Mucosa of rectum (tissue), 2 donors: Measurements from ENCODE around the gene RGS9BP.

Experiments used
- H3K27ac ChIP-seq, 2 donors: one replicate each; pipeline ENCODE4 v1.7.0; 2013; ENCODE audit warnings: inconsistent platforms in 2 of 2, low read depth in 2 of 2, low read length in 2 of 2
- H3K27me3 ChIP-seq, 2 donors: one replicate each; pipeline ENCODE4 v1.7.0; 2013; ENCODE audit warnings: low read length in 2 of 2; ENCODE audit not compliant: control insufficient read depth in 2 of 2, insufficient read depth in 2 of 2
- H3K36me3 ChIP-seq, 2 donors: one replicate each; pipeline ENCODE4 v1.7.0; 2013; ENCODE audit warnings: low read length in 2 of 2; ENCODE audit not compliant: control insufficient read depth in 2 of 2, insufficient read depth in 2 of 2
- H3K4me1 ChIP-seq, 2 donors: one replicate each; pipeline ENCODE4 v1.7.0; 2013; ENCODE audit warnings: low read length in 2 of 2, mild to moderate bottlenecking in 1 of 2; ENCODE audit not compliant: control insufficient read depth in 2 of 2, insufficient read depth in 2 of 2
- H3K4me3 ChIP-seq, 2 donors: one replicate each; pipeline ENCODE4 v1.7.0; 2013; ENCODE audit warnings: low read length in 2 of 2
- H3K9ac ChIP-seq, 2 donors: one replicate each; pipeline ENCODE4 v1.7.0; 2013; ENCODE audit warnings: low read length in 2 of 2, low read depth in 1 of 2, mild to moderate bottlenecking in 1 of 2
- H3K9me3 ChIP-seq, 2 donors: one replicate each; pipeline ENCODE4 v1.7.0; 2013; ENCODE audit warnings: low read length in 2 of 2; ENCODE audit not compliant: control insufficient read depth in 2 of 2
- donor health status: healthy.
- donor health status: Normal muscosa, but diverticular disease.

Gene RGS9BP

GRCh38 chr19:32676895-32677359 lies 1.3 kb downstream of the RGS9BP start:
- Histone ChIP-seq H3K27me3 (peaks cover 12 to 14% of the 10 kb centered on the region in 2 donors), H3K9ac (no peak overlapping the region), H3K27ac (no peak overlapping the region), H3K4me3 (peak overlapping the region in 1 of 2 donors; percentile 97), H3K36me3 (no peaks in the 10 kb centered on the region), H3K9me3 (no peaks in the 10 kb centered on the region), H3K4me1 (peaks cover 15 to 17% of the 10 kb centered on the region in 2 donors)

GRCh38 chr19:32677657-32678056 lies 2.0 kb downstream of the RGS9BP start:
- Histone ChIP-seq H3K27me3 (peaks cover 12 to 14% of the 10 kb centered on the region in 2 donors), H3K9me3 (no peaks in the 10 kb centered on the region), H3K36me3 (no peaks in the 10 kb centered on the region), H3K4me3 (no peak overlapping the region), H3K27ac (no peak overlapping the region), H3K4me1 (peaks cover 15 to 17% of the 10 kb centered on the region in 2 donors), H3K9ac (no peak overlapping the region)

GRCh38 chr19:32680986-32681385 lies 5.3 kb downstream of the RGS9BP start:
- no peak overlapping the region for H3K9ac ChIP-seq
- H3K27me3 ChIP-seq: peaks cover 12 to 14% of the 10 kb centered on the region in 2 donors
- H3K4me3 ChIP-seq: no peak overlapping the region
- H3K36me3 ChIP-seq: no peaks in the 10 kb centered on the region
- H3K4me1 ChIP-seq: peaks cover 7 to 8% of the 10 kb centered on the region in 2 donors
- H3K9me3 ChIP-seq: no peaks in the 10 kb centered on the region
- H3K27ac ChIP-seq: no peak overlapping the region

GRCh38 chr19:32682317-32682716 lies 6.7 kb downstream of the RGS9BP start:
- no peaks in the 10 kb centered on the region for H3K4me1 ChIP-seq
- H3K9me3 ChIP-seq: no peaks in the 10 kb centered on the region
- peaks cover 5 to 6% of the 10 kb centered on the region in 2 donors for H3K27me3 ChIP-seq
- no peaks in the 10 kb centered on the region for H3K36me3 ChIP-seq
- H3K4me3 ChIP-seq: no peak overlapping the region
- H3K27ac ChIP-seq: no peak overlapping the region
- no peak overlapping the region for H3K9ac ChIP-seq

GRCh38 chr19:32686847-32687475 lies 11.3 kb downstream of the RGS9BP start:
- Histone ChIP-seq H3K9me3 (no peaks in the 10 kb centered on the region), H3K36me3 (no peaks in the 10 kb centered on the region), H3K9ac (no peak overlapping the region), H3K27me3 (no peaks in the 10 kb centered on the region), H3K4me1 (peaks cover 8 to 9% of the 10 kb centered on the region in 2 donors), H3K4me3 (no peak overlapping the region), H3K27ac (no peak overlapping the region)

- H3K9me3 ChIP-seq: no peaks in the 10 kb centered on the region
- no peak overlapping the region for H3K9ac ChIP-seq
- H3K4me1 ChIP-seq: peaks cover 11% of the 10 kb centered on the region in 2 donors
- H3K27ac ChIP-seq: no peak overlapping the region
- H3K27me3 ChIP-seq: no peaks in the 10 kb centered on the region
- no peaks in the 10 kb centered on the region for H3K36me3 ChIP-seq
- no peak overlapping the region for H3K4me3 ChIP-seq
Measured at GRCh38 chr19:32687681-32688080, 12.0 kb downstream of the RGS9BP start.

GRCh38 chr19:32688311-32688710 lies 12.7 kb downstream of the RGS9BP start:
- no peak overlapping the region for H3K27ac ChIP-seq
- peaks cover 17% of the 10 kb centered on the region in 2 donors for H3K4me1 ChIP-seq
- no peaks in the 10 kb centered on the region for H3K36me3 ChIP-seq
- no peaks in the 10 kb centered on the region for H3K9me3 ChIP-seq
- no peak overlapping the region for H3K9ac ChIP-seq
- no peak overlapping the region for H3K4me3 ChIP-seq
- no peaks in the 10 kb centered on the region for H3K27me3 ChIP-seq

- Histone ChIP-seq H3K27me3 (no peaks in the 10 kb centered on the region), H3K9me3 (no peaks in the 10 kb centered on the region), H3K4me1 (peaks cover 20 to 25% of the 10 kb centered on the region in 2 donors), H3K27ac (peak within 1 kb of the TSS; percentile 82 to 86), H3K4me3 (peak within 1 kb of the TSS; percentile 75 to 85), H3K9ac (peak within 1 kb of the TSS; percentile 83 to 85), H3K36me3 (no peaks in the 10 kb centered on the region)
Measured at GRCh38 chr19:32691291-32691951, 15.8 kb downstream of the RGS9BP start, which contains the start of gene NUDT19. Gene NUDT19, plus strand, starts transcription at chr19:32691821. Its CDS starts 140 bp downstream, at chr19:32691961.

- H3K9ac ChIP-seq: peak overlapping the region; percentile 83 to 85
- H3K4me3 ChIP-seq: peak overlapping the region; percentile 75 to 85
- peaks cover 20 to 25% of the 10 kb centered on the region in 2 donors for H3K4me1 ChIP-seq
- H3K27ac ChIP-seq: peak overlapping the region; percentile 82 to 86
- no peaks in the 10 kb centered on the region for H3K27me3 ChIP-seq
- no peaks in the 10 kb centered on the region for H3K9me3 ChIP-seq
- H3K36me3 ChIP-seq: peaks cover 0 to 3% of the 10 kb centered on the region in 2 donors
Measured at GRCh38 chr19:32691952-32692726, 16.5 kb downstream of the RGS9BP start.

GRCh38 chr19:32692727-32693061 lies 17.0 kb downstream of the RGS9BP start:
- Histone ChIP-seq H3K4me1 (peaks cover 20 to 25% of the 10 kb centered on the region in 2 donors), H3K4me3 (peak overlapping the region; percentile 75 to 85), H3K9me3 (no peaks in the 10 kb centered on the region), H3K9ac (peak overlapping the region; percentile 83 to 85), H3K36me3 (peaks cover 0 to 3% of the 10 kb centered on the region in 2 donors), H3K27me3 (no peaks in the 10 kb centered on the region), H3K27ac (peak overlapping the region; percentile 82 to 86)
